HepG2 (cell line): ENCODE data around the gene ABI3BP. TPM values are rescaled to one million over a fixed set of nuclear protein-coding genes. Genes with fewer than 3 reads are reported as not detected.

ENCODE experiments used
- ATAC-seq: fragments of 200-7000 bp; cut with Tn5 transposase; 3 replicates; pipeline ENCODE4 v1.9.1; 2020; ENCODE audit warnings: mild to moderate bottlenecking, moderate library complexity
- BruUV-seq: library from RNA; stranded (reverse); fragments of 400-500 nt; replicated peaks from 2 replicates; lab custom pipeline; 2021; lab: Mats Ljungman, UMichigan
- CTCF ChIA-PET: fragments of 300-600 bp; formaldehyde crosslinking; extraction: SDS; loops from one replicate; lab custom pipeline; 2021; ENCODE audit warnings: low total read pairs, inconsistent platforms, low intra/inter-chr PET ratio; lab: Yijun Ruan, JAX
- POLR2A ChIA-PET: fragments of 350-600 bp; sonication (Branson Sonifier 250); formaldehyde crosslinking; loops from one replicate; lab custom pipeline; 2020; ENCODE audit warnings: antibody characterized with exemption, inconsistent platforms; lab: Yijun Ruan, JAX
- DNase-seq: peaks from one replicate; pipeline ENCODE4 v3.0.0-alpha.2; 2015; ENCODE audit warnings: low spot score
- FAIRE-seq: peaks from 3 replicates; lab custom pipeline; 2011; peaks lifted over from hg19 to GRCh38; lab: Jason Lieb, UNC
- H2AFZ ChIP-seq: one replicate; pipeline ENCODE4 v1.6.1; 2011; ENCODE audit warnings: low read length, inconsistent platforms
- H3K27ac ChIP-seq: fragments of 300-600 bp; 3 replicates; pipeline ENCODE4 v1.8.0; 2011; ENCODE audit warnings: mixed run types, mild to moderate bottlenecking, mixed read lengths, low read length, inconsistent platforms; ENCODE audit not compliant: insufficient read depth; ENCODE audit errors: extremely low read length
- H3K27me3 ChIP-seq, 2 experiments: fragments of 200-600 bp in 1 of 2; 2 replicates in 1 of 2; 3 replicates in 1 of 2; pipeline versions ENCODE4 v1.6.0 to v1.8.0; 2011; ENCODE audit warnings: low read length in 2 of 2, mild to moderate bottlenecking in 2 of 2, moderate library complexity in 2 of 2, inconsistent platforms in 1 of 2; ENCODE audit not compliant: insufficient read depth in 2 of 2, control insufficient read depth in 1 of 2
- H3K36me3 ChIP-seq, 2 experiments: fragments of 200-600 bp in 1 of 2; replicated peaks in 1 of 2; 2 replicates in 1 of 2; 3 replicates in 1 of 2; pipeline versions ENCODE4 v1.5.1 to v1.8.0; 2011; ENCODE audit warnings: low read length in 2 of 2, inconsistent platforms in 1 of 2; ENCODE audit not compliant: insufficient read depth in 2 of 2, control insufficient read depth in 1 of 2
- H3K4me1 ChIP-seq: 2 replicates; pipeline ENCODE4 v1.5.1; 2012; ENCODE audit warnings: low read length, inconsistent platforms; ENCODE audit not compliant: insufficient read depth
- H3K4me2 ChIP-seq: 2 replicates; pipeline ENCODE4 v1.6.0; 2011; ENCODE audit warnings: low read depth, low read length, inconsistent platforms
- H3K4me3 ChIP-seq, 3 experiments: fragments of 200-600 bp in 1 of 3; sonication (generic), shearing (Covaris generic) in 1 of 3; replicated peaks in 1 of 3; 2 replicates each; pipeline ENCODE4 v1.5.1; 2011 to 2016; ENCODE audit warnings: low read length in 3 of 3, inconsistent platforms in 2 of 3, low read depth in 2 of 3, mild to moderate bottlenecking in 2 of 3, control low read depth in 1 of 3, mixed read lengths in 1 of 3; ENCODE audit not compliant: insufficient read depth in 1 of 3
- H3K79me2 ChIP-seq: one replicate; pipeline ENCODE4 v1.6.1; 2011; ENCODE audit warnings: low read length, inconsistent platforms; ENCODE audit not compliant: insufficient read depth
- H3K9ac ChIP-seq: 2 replicates; pipeline ENCODE4 v1.6.0; 2011; ENCODE audit warnings: mild to moderate bottlenecking, low read depth, low read length, inconsistent platforms; ENCODE audit not compliant: insufficient read depth
- H3K9me3 ChIP-seq: 2 replicates; pipeline ENCODE4 v1.5.1; 2012; ENCODE audit warnings: mild to moderate bottlenecking, low read length
- H4K20me1 ChIP-seq: 2 replicates; pipeline ENCODE4 v1.6.0; 2011; ENCODE audit warnings: inconsistent platforms, mild to moderate bottlenecking, low read length, moderate library complexity; ENCODE audit not compliant: insufficient read depth
- FOXO1 ChIP-seq: sonication (generic); formaldehyde crosslinking; IDR thresholded peaks from 2 replicates; pipeline ENCODE4 v1.4.0; 2020; ENCODE audit warnings: missing genetic modification reagents
- KLF11 ChIP-seq: IDR thresholded peaks from 2 replicates; pipeline ENCODE4 v1.6.1; 2016; ENCODE audit warnings: missing compliant biosample characterization
- RAD21 ChIP-seq: fragments of 450-650 bp; formaldehyde crosslinking; IDR thresholded peaks from 2 replicates; pipeline ENCODE4 v1.5.0; 2020; ENCODE audit warnings: mild to moderate bottlenecking
- SAP130 ChIP-seq: IDR thresholded peaks from 2 replicates; pipeline ENCODE4 v1.6.1; 2016; ENCODE audit warnings: low read depth
- ZFP62 ChIP-seq: sonication (generic); formaldehyde crosslinking; IDR thresholded peaks from 2 replicates; pipeline ENCODE4 v1.4.0; 2020; ENCODE audit warnings: missing genetic modification reagents
- ZMAT3 ChIP-seq: sonication (generic); formaldehyde crosslinking; conservative IDR thresholded peaks from 2 replicates; pipeline ENCODE4 v1.7.0; 2021; ENCODE audit warnings: missing genetic modification reagents
- ZNF225 ChIP-seq: sonication (generic); formaldehyde crosslinking; IDR thresholded peaks from 2 replicates; pipeline ENCODE4 v1.4.0; 2020; ENCODE audit warnings: mild to moderate bottlenecking, missing genetic modification reagents
- ZNF260 ChIP-seq: sonication (generic); formaldehyde crosslinking; IDR thresholded peaks from 2 replicates; pipeline ENCODE4 v1.4.0; 2020; ENCODE audit warnings: missing genetic modification reagents, low read depth, mild to moderate bottlenecking, borderline replicate concordance
- ZNF414 ChIP-seq: sonication (generic); formaldehyde crosslinking; IDR thresholded peaks from 2 replicates; pipeline ENCODE4 v1.5.0; 2020; ENCODE audit warnings: missing genetic modification reagents
- ZNF512B ChIP-seq: sonication (generic); formaldehyde crosslinking; IDR thresholded peaks from 2 replicates; pipeline ENCODE4 v1.5.1; 2020; ENCODE audit warnings: missing genetic modification reagents, mild to moderate bottlenecking, borderline replicate concordance
- ZNF607 ChIP-seq: sonication (generic); formaldehyde crosslinking; IDR thresholded peaks from 2 replicates; pipeline ENCODE4 v1.5.1; 2020; ENCODE audit warnings: missing genetic modification reagents, mild to moderate bottlenecking, borderline replicate concordance
- ZNF777 ChIP-seq: sonication (generic); formaldehyde crosslinking; IDR thresholded peaks from 2 replicates; pipeline ENCODE4 v1.4.0; 2020; ENCODE audit warnings: missing genetic modification reagents
- ZSCAN29 ChIP-seq: sonication (generic); formaldehyde crosslinking; conservative IDR thresholded peaks from 2 replicates; pipeline ENCODE4 v1.4.0; 2020; ENCODE audit warnings: mild to moderate bottlenecking, missing genetic modification reagents
- WGBS: methylation state at CpG from one replicate; pipeline ENCODE4 v1.1.6; 2017; ENCODE audit warnings: low lambda C conversion rate; 5-methylcytosine and 5-hydroxymethylcytosine counted together
- in situ Hi-C: cut with HindIII; loops from 2 replicates; pipeline ENCODE4 v1.10.0; 2017; ENCODE audit warnings: low pct_unique_long_range_greater_than_20kb; ENCODE audit not compliant: extremely low pct_ligation_motif_present
- intact Hi-C: fragments of 100-400 bp; cut with micrococcal nuclease; formaldehyde crosslinking; loops from one replicate; pipeline ENCODE4 v1.10.0; 2022; ENCODE audit not compliant: unreplicated experiment
- polyA plus RNA-seq, 8 experiments: library from polyadenylated mRNA; depleted of rRNA in 3 of 8; stranded (reverse) in 7 of 8; unstranded in 1 of 8; fragments of >200 nt; fragmentation: Illumina TruSeq in 4 of 8; extraction: Trizol in 4 of 8; gene quantifications; 2 replicates each; pipeline versions ENCODE4 v1.2.1 to v1.2.3, GENCODE V29; 2011 to 2016; ENCODE audit warnings: low read depth in 4 of 8, missing spikeins in 1 of 8, mixed read lengths in 1 of 8; ENCODE audit not compliant: insufficient read depth in 1 of 8
- total RNA-seq, 5 experiments: library from RNA; depleted of rRNA; stranded (reverse); fragments of >200 nt; fragmentation: Illumina TruSeq; extraction: Trizol; gene quantifications; 2 replicates each; pipeline ENCODE4 v1.2.3, GENCODE V29; 2016; ENCODE audit warnings: low read depth in 1 of 5
- TF ChIP-seq, protein P1 (sequence below): sonication (generic); formaldehyde crosslinking; IDR thresholded peaks from 2 replicates; pipeline ENCODE4 v1.5.1; 2020; ENCODE audit warnings: mild to moderate bottlenecking, missing genetic modification reagents, borderline replicate concordance
- TF ChIP-seq, protein P2 (sequence below): sonication (generic); formaldehyde crosslinking; IDR thresholded peaks from 2 replicates; pipeline ENCODE4 v1.4.0; 2020; ENCODE audit warnings: missing genetic modification reagents

Gene ABI3BP
- total and polyA plus RNA-seq, 2 of the 13 experiments (the other 11 are each of a cell fraction or from before 2014, with no cell fraction given), result not detected

- TF ChIP-seq ZNF777 (CRISPR knock-in tag) (no peak), ZMAT3 (CRISPR knock-in tag) (no peak), ZSCAN29 (CRISPR knock-in tag) (no peak), ZNF607 (no peak), ZNF512B (no peak), ZNF260 (CRISPR knock-in tag) (no peak), SAP130 (no peak), KLF11 (CRISPR knock-in tag) (no peak), ZFP62 (CRISPR knock-in tag) (no peak), ZNF225 (CRISPR knock-in tag) (no peak), RAD21 (CRISPR knock-in tag) (no peak), FOXO1 (CRISPR knock-in tag) (no peak), ZNF414 (CRISPR knock-in tag) (no peak)
- TF ChIP-seq, protein P1, sequence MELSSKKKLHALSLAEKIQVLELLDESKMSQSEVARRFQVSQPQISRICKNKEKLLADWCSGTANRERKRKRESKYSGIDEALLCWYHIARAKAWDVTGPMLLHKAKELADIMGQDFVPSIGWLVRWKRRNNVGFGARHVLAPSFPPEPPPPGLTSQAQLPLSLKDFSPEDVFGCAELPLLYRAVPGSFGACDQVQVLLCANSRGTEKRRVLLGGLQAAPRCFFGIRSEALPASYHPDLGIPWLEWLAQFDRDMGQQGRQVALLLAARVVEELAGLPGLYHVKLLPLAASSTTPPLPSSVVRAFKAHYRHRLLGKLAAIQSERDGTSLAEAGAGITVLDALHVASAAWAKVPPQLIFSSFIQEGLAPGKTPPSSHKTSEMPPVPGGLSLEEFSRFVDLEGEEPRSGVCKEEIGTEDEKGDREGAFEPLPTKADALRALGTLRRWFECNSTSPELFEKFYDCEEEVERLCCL (CRISPR knock-in tag), result no peak
- TF ChIP-seq, protein P2, sequence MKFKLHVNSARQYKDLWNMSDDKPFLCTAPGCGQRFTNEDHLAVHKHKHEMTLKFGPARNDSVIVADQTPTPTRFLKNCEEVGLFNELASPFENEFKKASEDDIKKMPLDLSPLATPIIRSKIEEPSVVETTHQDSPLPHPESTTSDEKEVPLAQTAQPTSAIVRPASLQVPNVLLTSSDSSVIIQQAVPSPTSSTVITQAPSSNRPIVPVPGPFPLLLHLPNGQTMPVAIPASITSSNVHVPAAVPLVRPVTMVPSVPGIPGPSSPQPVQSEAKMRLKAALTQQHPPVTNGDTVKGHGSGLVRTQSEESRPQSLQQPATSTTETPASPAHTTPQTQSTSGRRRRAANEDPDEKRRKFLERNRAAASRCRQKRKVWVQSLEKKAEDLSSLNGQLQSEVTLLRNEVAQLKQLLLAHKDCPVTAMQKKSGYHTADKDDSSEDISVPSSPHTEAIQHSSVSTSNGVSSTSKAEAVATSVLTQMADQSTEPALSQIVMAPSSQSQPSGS (CRISPR knock-in tag), result no peak
- no peaks in the 10 kb centered on the region for H4K20me1 ChIP-seq
- WGBS, result 0% methylated on average over 1 of the region's 1 CpG
- no peak overlapping the region for H2AFZ ChIP-seq
- intact Hi-C loops (no loop called here), in situ Hi-C loops (no loop called here)
- no peak overlapping the region for H3K4me2 ChIP-seq
- BruUV-seq, result no TSS peak
- ATAC-seq, result no peak
- H3K36me3 ChIP-seq, result no peaks in the 10 kb centered on the region
- H3K27me3 ChIP-seq, result 0 out of 5 replicates have a peak, but pooled peaks cover 0 to 3% of the 10 kb centered on the region in 2 experiments
- H3K9me3 ChIP-seq, result no peaks in the 10 kb centered on the region
- no peak overlapping the region for H3K4me3 ChIP-seq
- FAIRE-seq, result no peak
- no peaks in the 10 kb centered on the region for H3K4me1 ChIP-seq
- POLR2A ChIA-PET, result no interaction called here
- H3K79me2 ChIP-seq, result no peaks in the 10 kb centered on the region
- no peak overlapping the region for H3K27ac ChIP-seq
- no peak for DNase-seq
- H3K9ac ChIP-seq, result no peak overlapping the region
- CTCF ChIA-PET, result no interaction called here
Observed at GRCh38 chr3:100888881-100889280, 104.3 kb downstream of the ABI3BP start.
